GM21367 (cell line): ENCODE results near the gene NTSR1.

Experiments
- ATAC-seq: cut with Tn5 transposase; IDR thresholded peaks from one replicate; pipeline ENCODE4 v1.9.1; 2021; ENCODE audit not compliant: unreplicated experiment

Gene NTSR1

DNA sequence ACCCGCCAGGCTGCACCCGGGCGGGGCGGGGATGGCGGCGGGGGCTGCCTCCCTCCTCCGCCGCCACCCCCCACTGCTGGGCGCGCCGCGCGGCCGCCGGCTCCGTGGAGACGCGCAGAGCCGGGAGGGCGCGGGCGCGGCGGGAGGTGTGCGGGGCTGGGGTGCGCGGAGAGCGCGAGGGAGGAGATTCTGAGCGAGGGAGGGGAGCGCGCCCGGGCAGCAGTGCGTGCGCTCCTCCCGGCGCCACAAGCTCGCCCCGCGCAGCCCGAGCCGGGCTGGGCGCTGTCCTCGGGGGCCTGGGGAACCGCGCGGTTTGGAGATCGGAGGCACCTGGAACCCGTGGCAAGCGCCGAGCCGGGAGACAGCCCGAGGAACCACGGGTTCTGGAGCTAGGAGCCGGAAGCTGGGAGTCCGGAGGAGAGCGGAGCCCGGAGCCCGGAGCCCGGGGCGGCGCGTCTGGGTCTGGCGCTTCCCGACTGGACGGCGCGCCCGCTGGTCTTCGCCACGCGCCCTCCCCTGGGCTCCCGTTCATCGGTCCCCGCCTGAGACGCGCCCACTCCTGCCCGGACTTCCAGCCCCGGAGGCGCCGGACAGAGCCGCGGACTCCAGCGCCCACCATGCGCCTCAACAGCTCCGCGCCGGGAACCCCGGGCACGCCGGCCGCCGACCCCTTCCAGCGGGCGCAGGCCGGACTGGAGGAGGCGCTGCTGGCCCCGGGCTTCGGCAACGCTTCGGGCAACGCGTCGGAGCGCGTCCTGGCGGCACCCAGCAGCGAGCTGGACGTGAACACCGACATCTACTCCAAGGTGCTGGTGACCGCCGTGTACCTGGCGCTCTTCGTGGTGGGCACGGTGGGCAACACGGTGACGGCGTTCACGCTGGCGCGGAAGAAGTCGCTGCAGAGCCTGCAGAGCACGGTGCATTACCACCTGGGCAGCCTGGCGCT, at the start of gene NTSR1:
Gene NTSR1 (plus strand): TSS at position 246 of the 946 bp plus-strand sequence. CDS start 372 bp downstream, at position 618.
- ATAC-seq: no peak

- ATAC-seq: no peak
Measured at GRCh38 chr20:62659488-62660239, 49.0 kb upstream of the NTSR1 start.

DNA sequence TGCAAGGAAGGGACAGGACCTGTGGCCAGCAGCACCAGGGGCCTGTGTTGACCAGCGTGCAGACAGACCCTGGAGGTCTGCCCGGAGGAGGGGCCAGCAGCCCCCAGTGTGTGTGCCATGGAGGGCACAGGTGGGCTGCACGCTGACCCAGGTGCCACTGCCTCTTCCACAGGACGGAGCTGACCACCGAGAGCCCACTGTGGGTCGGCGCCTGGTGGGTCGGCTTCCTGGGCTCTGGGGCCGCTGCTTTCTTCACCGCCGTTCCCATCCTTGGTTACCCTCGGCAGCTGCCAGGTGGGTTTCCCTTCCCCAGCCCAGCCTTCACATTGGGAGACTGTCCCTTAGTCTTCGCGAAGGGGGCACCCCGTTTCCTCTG, 48.4 kb upstream of the NTSR1 start:
- no peak for ATAC-seq

- ATAC-seq: no peak
Measured at GRCh38 chr20:62660768-62661167, 47.9 kb upstream of the NTSR1 start.

DNA sequence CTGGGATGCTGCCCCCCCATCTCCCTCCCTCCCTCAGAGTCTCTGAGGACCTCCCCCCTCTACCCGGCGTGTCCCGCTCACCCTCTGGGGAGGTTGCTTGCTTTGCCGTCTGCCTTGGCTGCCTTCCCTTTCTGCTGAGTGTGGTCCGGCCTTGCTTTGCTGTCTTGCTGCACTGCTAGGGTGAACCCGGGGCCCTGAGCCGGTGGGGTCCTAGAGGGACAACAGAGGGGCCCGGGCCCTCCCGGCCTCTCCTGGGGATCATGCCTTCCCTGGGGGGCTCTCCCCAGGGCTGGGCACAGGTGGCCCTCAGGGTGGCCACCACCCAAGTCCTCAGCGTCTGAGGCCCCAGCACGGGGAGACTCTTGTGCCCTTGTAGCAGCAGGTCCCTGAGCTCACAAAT, 47.0 kb upstream of the NTSR1 start:
- no peak for ATAC-seq

DNA sequence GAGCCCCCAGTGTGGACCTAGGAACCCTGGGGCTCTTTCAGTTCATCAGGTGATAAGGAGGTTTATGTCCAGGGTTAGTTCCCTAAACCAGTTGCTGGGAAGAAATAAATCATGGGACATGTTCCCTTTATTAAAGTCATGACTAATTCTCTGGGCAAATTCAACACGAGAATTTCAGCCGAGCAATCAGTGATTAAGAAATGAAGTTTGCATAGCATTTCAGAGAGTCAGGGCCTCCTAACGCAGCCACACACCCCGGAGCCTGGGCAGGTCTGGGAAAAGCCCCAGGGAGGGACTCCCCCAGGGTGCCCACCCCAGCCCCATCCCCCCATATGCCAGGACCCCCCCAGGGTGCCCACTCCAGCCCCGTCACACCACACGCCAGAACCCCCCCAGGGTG, 46.2 kb upstream of the NTSR1 start:
- ATAC-seq: no peak

DNA sequence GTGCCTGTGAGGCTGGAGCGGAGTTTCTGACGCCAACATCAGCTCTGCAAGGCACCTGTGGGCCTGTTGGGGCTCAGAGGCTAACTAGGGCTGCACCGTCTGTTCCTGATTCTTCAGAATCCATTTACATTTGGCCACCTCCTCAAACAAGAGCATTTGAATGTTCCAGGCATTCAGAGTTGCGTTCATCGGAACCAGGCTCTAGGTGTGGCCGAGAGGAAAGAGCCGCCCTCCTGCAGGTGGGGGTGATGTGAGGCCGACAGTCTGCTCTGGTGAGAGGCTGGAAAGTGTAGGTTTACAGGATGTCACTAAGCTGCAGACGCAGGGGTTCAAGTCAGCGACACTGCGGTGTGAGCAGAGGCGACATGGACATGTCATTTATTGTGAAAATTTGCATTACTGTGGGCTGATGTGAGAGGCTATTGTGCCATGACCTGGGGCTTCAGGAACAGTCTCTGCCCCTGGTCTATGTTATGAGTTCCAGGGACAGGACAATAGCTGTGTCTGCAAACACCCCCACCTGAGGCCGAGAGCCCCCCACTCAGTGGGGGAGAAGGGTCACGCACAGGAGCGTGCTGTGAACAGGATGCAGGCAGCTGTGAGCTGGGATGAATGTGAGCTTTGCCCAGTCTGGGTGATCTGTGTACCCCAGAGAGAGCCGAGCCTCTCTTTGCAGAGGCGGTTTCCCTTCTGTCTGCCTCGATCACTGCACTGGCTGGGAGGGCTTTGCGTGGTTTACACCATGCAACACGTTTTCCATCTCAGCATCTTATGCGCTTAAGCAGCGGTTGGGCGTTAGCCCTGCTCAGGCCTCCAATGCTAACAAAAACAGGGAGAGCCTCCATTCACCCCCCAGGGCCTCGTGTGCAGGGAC, 45.3 kb upstream of the NTSR1 start:
- ATAC-seq: no peak

GRCh38 chr20:62664019-62664971, 44.3 kb upstream of the NTSR1 start:
- no peak for ATAC-seq

GRCh38 chr20:62665153-62665754, 43.4 kb upstream of the NTSR1 start:
- ATAC-seq: no peak

DNA sequence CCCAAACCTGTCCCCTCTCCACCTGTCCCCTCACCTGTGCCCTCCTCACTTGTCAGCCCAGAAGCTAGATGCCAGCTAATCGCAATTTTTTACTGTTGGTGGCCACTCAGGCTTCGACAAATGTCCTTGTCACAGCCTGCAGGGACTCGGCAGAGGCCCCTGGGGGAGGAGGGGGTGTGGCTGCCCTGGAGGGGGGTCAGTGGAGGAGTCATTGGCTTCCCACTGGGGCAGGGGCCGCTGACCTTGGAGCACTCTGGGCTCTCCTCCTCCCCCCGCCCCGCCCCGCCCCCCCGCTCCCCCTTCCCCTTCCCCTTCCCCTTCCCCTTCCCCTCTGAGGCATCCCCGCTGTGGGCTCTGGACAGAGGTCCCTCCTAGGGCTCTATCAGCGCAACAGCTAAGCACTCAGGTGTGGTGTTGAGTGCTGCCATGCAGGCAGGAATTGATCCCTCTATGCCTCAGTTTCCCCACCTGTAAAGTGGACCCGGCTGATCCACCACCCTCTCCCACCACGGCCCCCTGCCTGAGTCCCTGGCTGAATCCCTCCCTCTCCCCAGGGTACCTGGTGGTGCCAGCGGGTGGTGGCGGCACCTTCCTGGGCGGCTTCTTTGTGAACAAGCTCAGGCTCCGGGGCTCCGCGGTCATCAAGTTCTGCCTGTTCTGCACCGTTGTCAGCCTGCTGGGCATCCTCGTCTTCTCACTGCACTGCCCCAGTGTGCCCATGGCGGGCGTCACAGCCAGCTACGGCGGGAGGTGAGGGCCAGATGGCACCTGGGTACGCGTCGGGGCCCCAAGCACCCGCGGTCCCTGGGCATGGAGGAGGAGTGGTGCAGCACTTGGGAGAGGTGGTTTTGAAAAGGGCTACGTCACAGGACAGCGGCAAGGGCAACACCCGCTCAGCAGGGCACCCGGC, 42.6 kb upstream of the NTSR1 start:
- ATAC-seq: no peak

DNA sequence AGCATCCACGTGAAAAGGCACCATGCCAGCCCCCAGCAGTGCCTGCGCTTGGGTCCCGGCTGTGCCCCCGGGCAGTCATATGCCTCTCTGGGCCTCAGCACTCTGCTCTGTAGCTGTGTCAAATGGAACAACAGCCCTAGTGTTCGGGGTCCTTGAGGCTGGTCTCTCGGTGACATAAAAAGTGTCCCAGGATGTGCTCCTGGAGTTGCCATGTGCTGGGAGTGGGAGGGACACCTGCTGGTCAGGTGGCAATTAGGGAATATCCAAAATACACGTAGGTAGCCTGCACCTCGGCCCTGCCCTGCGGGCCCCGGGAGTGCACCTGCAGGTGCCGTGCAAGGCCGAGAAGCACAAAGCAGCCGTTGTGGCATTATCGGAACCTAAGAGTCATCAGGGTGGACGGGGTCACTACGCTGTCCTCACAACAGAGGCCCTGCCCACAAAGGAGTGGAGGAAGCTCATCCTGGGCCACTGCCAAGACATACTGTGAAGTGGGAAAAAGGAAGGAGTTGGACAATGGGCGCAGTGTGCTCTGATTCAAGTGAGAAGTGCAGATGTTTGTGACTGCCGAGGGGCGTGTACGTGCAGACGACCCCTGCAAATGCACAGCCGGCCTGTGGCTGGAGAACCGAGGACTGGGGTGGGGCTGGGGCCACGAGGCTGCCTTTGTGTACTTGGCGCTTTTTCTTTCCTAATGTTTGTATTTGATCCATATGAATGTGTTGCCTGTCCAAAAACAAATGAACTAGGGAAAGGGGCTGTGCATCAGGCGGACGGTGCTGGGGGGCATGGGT, 41.7 kb upstream of the NTSR1 start:
- no peak for ATAC-seq

- ATAC-seq: no peak
Measured at GRCh38 chr20:62667530-62668440, 40.9 kb upstream of the NTSR1 start.

- ATAC-seq: no peak
Measured at GRCh38 chr20:62668441-62669027, 40.1 kb upstream of the NTSR1 start.

GRCh38 chr20:62669249-62669648, 39.4 kb upstream of the NTSR1 start:
- ATAC-seq: no peak

- ATAC-seq: no peak
Measured at GRCh38 chr20:62670156-62670555, 38.5 kb upstream of the NTSR1 start.

GRCh38 chr20:62670998-62671397, 37.6 kb upstream of the NTSR1 start:
- ATAC-seq: no peak
